Measurements from ENCODE around the gene SORBS1. TPM values are rescaled to one million over a fixed set of nuclear protein-coding genes. Genes with fewer than 3 reads are reported as not detected.
A peak's percentile ranks its signal among the peaks of the same experiment; 100 is the strongest.

SORBS1 gene
- total and polyA plus RNA-seq, 2 of the 13 experiments (the other 11 are each of a cell fraction or from before 2014, with no cell fraction given) = 16.8 to 39.8 TPM

GRCh38 chr10:95335933-95336699 lies 225.1 kb downstream of the SORBS1 start:
- Histone ChIP-seq H3K9ac (ENCODE audit: insufficient read depth, low read depth, low read length) (peak overlapping the region; percentile 36), H3K9me3 (ENCODE audit: low read length) (no peaks in the 10 kb centered on the region), H4K20me1 (ENCODE audit: insufficient read depth, low read length) (no peaks in the 10 kb centered on the region), H3K36me3 (replicated peaks in 1 of 2; ENCODE audit: control insufficient read depth in 1 of 2, insufficient read depth in 2 of 2, low read length in 2 of 2) (peaks cover 5 to 28% of the 10 kb centered on the region in 2 experiments), H2AFZ (ENCODE audit: low read length) (no peak overlapping the region), H3K4me2 (ENCODE audit: low read depth, low read length) (peak overlapping the region; percentile 12; the same call in 1 of the 2 replicates), H3K27me3 (ENCODE audit: control insufficient read depth in 1 of 2, insufficient read depth in 2 of 2, low read length in 2 of 2) (no peaks in the 10 kb centered on the region), H3K4me3 (replicated peaks in 1 of 3; ENCODE audit: insufficient read depth in 1 of 3, low read depth in 2 of 3, low read length in 3 of 3) (no peak overlapping the region), H3K27ac (ENCODE audit: extremely low read length, insufficient read depth, low read length) (peak overlapping the region; percentile 60), H3K79me2 (ENCODE audit: insufficient read depth, low read length) (no peaks in the 10 kb centered on the region), H3K4me1 (ENCODE audit: insufficient read depth, low read length) (peaks cover 73% of the 10 kb centered on the region)
- POLR2A ChIA-PET = interaction anchor here (1.1 to 1.2 kb wide), 2 partner anchors 11 to 58 kb away, joined by 4 to 5 read pairs; no protein-coding TSS in a partner anchor
- ATAC-seq (peak; percentile 83), FAIRE-seq (peak; percentile 93), DNase-seq (ENCODE audit: low spot score) (peak; percentile 89)
- 75% methylated on average over 19 of the region's 19 CpGs for WGBS (ENCODE audit: low lambda C conversion rate)
- BruUV-seq (replicated peaks) = no TSS peak
- in situ Hi-C loops (cut with HindIII; ENCODE audit: extremely low pct_ligation_motif_present, low pct_unique_long_range_greater_than_20kb) = no loop called here
- CTCF ChIA-PET (ENCODE audit: low intra/inter-chr PET ratio, low total read pairs) = interaction anchor here (2.7 kb wide), 1 partner anchor 27 kb away, joined by 9 read pairs; no protein-coding TSS in a partner anchor
- intact Hi-C loops (cut with micrococcal nuclease; ENCODE audit: unreplicated experiment) = loop anchor here (2.0 kb wide), 1 partner anchor 27 kb away; no protein-coding TSS in a partner anchor
- TF ChIP-seq ZNF747 (CRISPR knock-in tag; IDR thresholded peaks at IDR 0.05; ENCODE audit: borderline replicate concordance) (no peak), CBFB (CRISPR knock-in tag; IDR thresholded peaks at IDR 0.05) (0 out of 2 replicates have a peak, but pooled peaks have one; percentile 22), EZH2 (conservative IDR thresholded peaks at IDR 0.05; ENCODE audit: low read depth, low read length) (no peak), ZNF670 (CRISPR knock-in tag; IDR thresholded peaks at IDR 0.05; ENCODE audit: borderline replicate concordance) (no peak), ZNF432 (CRISPR knock-in tag; IDR thresholded peaks at IDR 0.05; ENCODE audit: borderline replicate concordance) (no peak), ZNF576 (CRISPR knock-in tag; IDR thresholded peaks at IDR 0.05) (no peak), RELA (CRISPR knock-in tag; IDR thresholded peaks at IDR 0.05) (no peak), NR2F6 (IDR thresholded peaks at IDR 0.05) (0 out of 2 replicates have a peak, but pooled peaks have one; percentile 57), NR2F6 (CRISPR knock-in tag; IDR thresholded peaks at IDR 0.05) (peak; percentile 70; the same call in 1 of the 2 replicates), ZNF484 (CRISPR knock-in tag; IDR thresholded peaks at IDR 0.05; ENCODE audit: borderline replicate concordance, low read depth) (no peak), ZSCAN30 (CRISPR knock-in tag; IDR thresholded peaks at IDR 0.05) (no peak), HMG20B (CRISPR knock-in tag; conservative IDR thresholded peaks at IDR 0.05) (no peak), ISX (CRISPR knock-in tag; conservative IDR thresholded peaks at IDR 0.05) (no peak), UBTF (CRISPR knock-in tag; IDR thresholded peaks at IDR 0.05) (no peak), ZNF713 (CRISPR knock-in tag; IDR thresholded peaks at IDR 0.05) (no peak), HNF4A (CRISPR knock-in tag; IDR thresholded peaks at IDR 0.05) (peak; percentile 42; the same call in 1 of the 2 replicates), FOXM1 (CRISPR knock-in tag; IDR thresholded peaks at IDR 0.05) (no peak), ATF1 (CRISPR knock-in tag; IDR thresholded peaks at IDR 0.05) (no peak), TEF (CRISPR knock-in tag; IDR thresholded peaks at IDR 0.05) (no peak; the same call in 1 of the 2 replicates), ZBTB8A (CRISPR knock-in tag; IDR thresholded peaks at IDR 0.05; ENCODE audit: borderline replicate concordance, low read depth) (no peak), ELK4 (CRISPR knock-in tag; IDR thresholded peaks at IDR 0.05; ENCODE audit: borderline replicate concordance) (no peak), ZNF720 (CRISPR knock-in tag; IDR thresholded peaks at IDR 0.05) (no peak)
